IMR-90 (cell line): ENCODE data around the gene FARP1. TPM values are rescaled to one million over a fixed set of nuclear protein-coding genes. Genes with fewer than 3 reads are reported as not detected.

Experiments
- ATAC-seq: fragments of 200-7000 bp; cut with Tn5 transposase; 2 replicates; pipeline ENCODE4 v1.9.1; 2020; ENCODE audit warnings: low read depth, mild to moderate bottlenecking, moderate library complexity
- BruUV-seq: library from RNA; stranded (reverse); fragments of 400-500 nt; replicated peaks from 2 replicates; lab custom pipeline; 2021; lab: Mats Ljungman, UMichigan
- CTCF ChIA-PET: fragments of 300-600 bp; formaldehyde crosslinking; extraction: SDS; loops from one replicate; lab custom pipeline; 2021; ENCODE audit warnings: antibody characterized with exemption; lab: Yijun Ruan, JAX
- POLR2A ChIA-PET: fragments of 300-600 bp; sonication (Branson Sonifier 250); formaldehyde crosslinking; loops from one replicate; lab custom pipeline; 2022; ENCODE audit warnings: antibody characterized with exemption; ENCODE audit not compliant: unreplicated experiment; lab: Charles Lee
- DNase-seq: peaks from one replicate; pipeline ENCODE4 v3.0.0; 2013
- H2AFZ ChIP-seq: replicated peaks from 2 replicates; pipeline ENCODE3; 2013; ENCODE audit warnings: low read length, mild to moderate bottlenecking; ENCODE audit not compliant: poor library complexity
- H2AK5ac ChIP-seq: 2 replicates; pipeline ENCODE4 v1.6.1; 2013; ENCODE audit warnings: low read depth, low read length, inconsistent platforms
- H2AK9ac ChIP-seq: replicated peaks from 2 replicates; pipeline ENCODE3; 2013; ENCODE audit warnings: mild to moderate bottlenecking, low read depth, low read length, moderate library complexity; ENCODE audit not compliant: poor library complexity
- H2BK120ac ChIP-seq: 2 replicates; pipeline ENCODE4 v1.6.1; 2013; ENCODE audit warnings: low read depth, low read length, inconsistent platforms
- H2BK15ac ChIP-seq: 3 replicates; pipeline ENCODE4 v1.6.1; 2013; ENCODE audit warnings: low read depth, low read length, inconsistent platforms
- H2BK20ac ChIP-seq: 2 replicates; pipeline ENCODE4 v1.6.1; 2013; ENCODE audit warnings: low read depth, mild to moderate bottlenecking, inconsistent platforms, low read length, moderate library complexity
- H2BK5ac ChIP-seq: 2 replicates; pipeline ENCODE4 v1.6.1; 2013; ENCODE audit warnings: mild to moderate bottlenecking, low read depth, low read length, inconsistent platforms; ENCODE audit not compliant: poor library complexity, severe bottlenecking
- H3K14ac ChIP-seq: replicated peaks from 2 replicates; pipeline ENCODE4 v1.6.1; 2013; ENCODE audit warnings: low read depth, low read length, inconsistent platforms
- H3K18ac ChIP-seq: 2 replicates; pipeline ENCODE4 v1.6.1; 2013; ENCODE audit warnings: low read depth, low read length, control low read depth
- H3K23ac ChIP-seq: 2 replicates; pipeline ENCODE4 v1.6.1; 2013; ENCODE audit warnings: low read depth, low read length, inconsistent platforms
- H3K27ac ChIP-seq: 2 replicates; pipeline ENCODE4 v1.5.1; 2013; ENCODE audit warnings: mild to moderate bottlenecking, control low read depth, low read length; ENCODE audit not compliant: insufficient read depth
- H3K27me3 ChIP-seq: 2 replicates; pipeline ENCODE4 v1.6.1; 2013; ENCODE audit warnings: low read length; ENCODE audit not compliant: control insufficient read depth, insufficient read depth
- H3K36me3 ChIP-seq: 2 replicates; pipeline ENCODE4 v1.6.1; 2013; ENCODE audit warnings: low read length, mixed read lengths; ENCODE audit not compliant: control insufficient read depth, insufficient read depth
- H3K4ac ChIP-seq: 2 replicates; pipeline ENCODE4 v1.6.1; 2013; ENCODE audit warnings: low read depth, low read length, inconsistent platforms
- H3K4me1 ChIP-seq: 2 replicates; pipeline ENCODE4 v1.6.1; 2013; ENCODE audit warnings: low read length, mixed read lengths; ENCODE audit not compliant: control insufficient read depth, insufficient read depth
- H3K4me2 ChIP-seq: 2 replicates; pipeline ENCODE4 v1.6.1; 2013; ENCODE audit warnings: low read depth, mild to moderate bottlenecking, control low read depth, low read length, moderate library complexity
- H3K4me3 ChIP-seq: 2 replicates; pipeline ENCODE4 v1.5.1; 2013; ENCODE audit warnings: low read depth, mild to moderate bottlenecking, control low read depth, low read length, moderate library complexity; ENCODE audit not compliant: insufficient read depth
- H3K56ac ChIP-seq: 2 replicates; pipeline ENCODE4 v1.6.1; 2013; ENCODE audit warnings: low read length, inconsistent platforms; ENCODE audit not compliant: insufficient read depth; ENCODE audit errors: extremely low read depth
- H3K79me1 ChIP-seq, 2 experiments: 2 replicates each; pipeline ENCODE4 v1.6.1; 2013; ENCODE audit warnings: low read length in 2 of 2, inconsistent platforms in 1 of 2, low read depth in 1 of 2
- H3K9ac ChIP-seq: 2 replicates; pipeline ENCODE4 v1.6.1; 2013; ENCODE audit warnings: low read depth, low read length, control low read depth
- H3K9me1 ChIP-seq: 2 replicates; pipeline ENCODE4 v1.6.1; 2013; ENCODE audit warnings: low read length, inconsistent platforms; ENCODE audit not compliant: insufficient read depth
- H3K9me3 ChIP-seq: 2 replicates; pipeline ENCODE4 v1.6.1; 2013; ENCODE audit warnings: low read length; ENCODE audit not compliant: control insufficient read depth, insufficient read depth
- H4K20me1 ChIP-seq: 2 replicates; pipeline ENCODE4 v1.6.1; 2013; ENCODE audit warnings: low read length, inconsistent platforms; ENCODE audit not compliant: insufficient read depth
- H4K5ac ChIP-seq: 2 replicates; pipeline ENCODE4 v1.6.1; 2013; ENCODE audit warnings: mild to moderate bottlenecking, low read depth, low read length, control low read depth
- H4K8ac ChIP-seq, 2 experiments: 2 replicates each; pipeline ENCODE4 v1.6.1; 2013; ENCODE audit warnings: low read depth in 2 of 2, low read length in 2 of 2, control low read depth in 1 of 2, inconsistent platforms in 1 of 2
- H4K91ac ChIP-seq: 2 replicates; pipeline ENCODE4 v1.6.1; 2013; ENCODE audit warnings: low read depth, low read length, inconsistent platforms; ENCODE audit not compliant: insufficient read depth
- BHLHE40 ChIP-seq: fragments of 150-350 bp; IDR thresholded peaks from 2 replicates; pipeline ENCODE4 v1.6.1; 2016; ENCODE audit warnings: mild to moderate bottlenecking, low read depth, low read length
- FOS ChIP-seq: fragments of 150-350 bp; IDR thresholded peaks from 2 replicates; pipeline ENCODE4 v1.6.1; 2016; ENCODE audit warnings: low read depth, low read length
- MAFK ChIP-seq: IDR thresholded peaks from 2 replicates; pipeline ENCODE4 v1.6.1; 2012; ENCODE audit warnings: low read depth, low read length, improper control_type of control experiment
- MAZ ChIP-seq: IDR thresholded peaks from 2 replicates; pipeline ENCODE4 v1.6.1; 2012; ENCODE audit warnings: low read depth, mild to moderate bottlenecking, low read length, improper control_type of control experiment, moderate library complexity, borderline replicate concordance
- MXI1 ChIP-seq: IDR thresholded peaks from 2 replicates; pipeline ENCODE4 v1.6.1; 2012; ENCODE audit warnings: low read depth, mild to moderate bottlenecking, low read length, moderate library complexity, borderline replicate concordance
- NFE2L2 ChIP-seq: fragments of 150-350 bp; IDR thresholded peaks from 2 replicates; pipeline ENCODE4 v1.6.1; 2016; ENCODE audit warnings: low read depth, mild to moderate bottlenecking, low read length
- POLR2A ChIP-seq: IDR thresholded peaks from 2 replicates; pipeline ENCODE4 v1.6.1; 2012; ENCODE audit warnings: mild to moderate bottlenecking, low read depth, low read length
- RAD21 ChIP-seq: IDR thresholded peaks from 2 replicates; pipeline ENCODE4 v1.6.1; 2012; ENCODE audit warnings: low read length, improper control_type of control experiment
- RFX5 ChIP-seq: IDR thresholded peaks from 2 replicates; pipeline ENCODE4 v1.8.0; 2012; ENCODE audit warnings: low read depth, mild to moderate bottlenecking, low read length, moderate library complexity
- WGBS, 2 experiments: methylation state at CpG; one replicate each; pipeline versions ENCODE4 v1.1.5 to v1.1.7; 2013; ENCODE audit warnings: missing lambda C conversion rate in 2 of 2; ENCODE audit not compliant: insufficient read length in 1 of 2; ENCODE audit errors: extremely low coverage in 2 of 2; 5-methylcytosine and 5-hydroxymethylcytosine counted together
- dilution Hi-C: fragments of 300-500 bp; cut with HindIII; formaldehyde crosslinking; loops from one replicate; pipeline ENCODE4 v1.14.3; 2018; ENCODE audit warnings: low sequenced_read_pairs; ENCODE audit not compliant: unreplicated experiment
- in situ Hi-C: fragments of 300-500 bp; cut with MboI; formaldehyde crosslinking; loops from 3 replicates; pipeline ENCODE4 v1.14.3; 2019; ENCODE audit warnings: low sequenced_read_pairs, inconsistent platforms, mixed read lengths
- intact Hi-C: fragments of 100-400 bp; cut with micrococcal nuclease; formaldehyde crosslinking; loops from 2 replicates; pipeline ENCODE4 v1.10.0; 2022
- polyA plus RNA-seq, 3 experiments: library from polyadenylated mRNA; depleted of rRNA; stranded (reverse); fragments of >200 nt; gene quantifications; 2 replicates each; pipeline ENCODE4 v1.2.3, GENCODE V29; 2012; ENCODE audit warnings: low replicate concordance in 1 of 3
- total RNA-seq: library from RNA; depleted of rRNA; stranded (reverse); fragments of >200 nt; gene quantifications from 2 replicates; pipeline ENCODE4 v1.2.3, GENCODE V29; 2012
- TF ChIP-seq, protein P1 (sequence below): fragments of 150-350 bp; IDR thresholded peaks from 2 replicates; pipeline ENCODE4 v1.6.1; 2017; ENCODE audit warnings: mild to moderate bottlenecking, antibody characterized with exemption, low read length, low read depth
- TF ChIP-seq, protein P2 (sequence below): fragments of 150-350 bp; IDR thresholded peaks from 2 replicates; pipeline ENCODE4 v1.6.1; 2016; ENCODE audit warnings: low read depth, mild to moderate bottlenecking, low read length, moderate library complexity, borderline replicate concordance

FARP1 gene
- total and polyA plus RNA-seq, 2 of the 4 experiments (the other 2 are of a cell fraction) = 39.6 to 57.0 TPM

- in situ Hi-C loops (no loop called here), intact Hi-C loops (no loop called here), dilution Hi-C loops (no loop called here)
- H3K23ac ChIP-seq = peak overlapping the region; percentile 19; the same call in 1 of the 2 replicates
- DNase-seq = no peak
- H3K56ac ChIP-seq = no peak overlapping the region
- H3K4me1 ChIP-seq = peaks cover 23% of the 10 kb centered on the region
- no peaks in the 10 kb centered on the region for H3K36me3 ChIP-seq
- H3K27me3 ChIP-seq = no peaks in the 10 kb centered on the region
- H4K91ac ChIP-seq = no peak overlapping the region
- peaks cover 53 to 88% of the 10 kb centered on the region in 2 experiments for H3K79me1 ChIP-seq
- H4K8ac ChIP-seq = no peak overlapping the region
- H2AK5ac ChIP-seq = no peak overlapping the region; the same call in 1 of the 2 replicates
- no peak overlapping the region for H2BK20ac ChIP-seq
- CTCF ChIA-PET = no interaction called here
- H3K4me2 ChIP-seq = no peak overlapping the region
- no peak overlapping the region for H3K9ac ChIP-seq
- POLR2A ChIA-PET = no interaction called here
- no peak overlapping the region for H3K4me3 ChIP-seq
- no peak overlapping the region for H2BK15ac ChIP-seq
- no peak overlapping the region for H2BK120ac ChIP-seq
- H3K27ac ChIP-seq = no peak overlapping the region
- no peaks in the 10 kb centered on the region for H3K9me3 ChIP-seq
- no peak overlapping the region for H3K14ac ChIP-seq
- no peak overlapping the region for H2BK5ac ChIP-seq
- H2AFZ ChIP-seq = no peak overlapping the region
- peaks cover 45% of the 10 kb centered on the region for H3K9me1 ChIP-seq
- no TSS peak for BruUV-seq
- H4K20me1 ChIP-seq = peaks cover 77% of the 10 kb centered on the region
- TF ChIP-seq MAZ = no peak
- TF ChIP-seq RAD21 = no peak
- TF ChIP-seq FOS = no peak
- TF ChIP-seq, protein P1, sequence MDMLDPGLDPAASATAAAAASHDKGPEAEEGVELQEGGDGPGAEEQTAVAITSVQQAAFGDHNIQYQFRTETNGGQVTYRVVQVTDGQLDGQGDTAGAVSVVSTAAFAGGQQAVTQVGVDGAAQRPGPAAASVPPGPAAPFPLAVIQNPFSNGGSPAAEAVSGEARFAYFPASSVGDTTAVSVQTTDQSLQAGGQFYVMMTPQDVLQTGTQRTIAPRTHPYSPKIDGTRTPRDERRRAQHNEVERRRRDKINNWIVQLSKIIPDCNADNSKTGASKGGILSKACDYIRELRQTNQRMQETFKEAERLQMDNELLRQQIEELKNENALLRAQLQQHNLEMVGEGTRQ = no peak
- TF ChIP-seq BHLHE40 = no peak
- TF ChIP-seq POLR2A = no peak
- TF ChIP-seq MAFK = no peak
- TF ChIP-seq RFX5 = no peak
- TF ChIP-seq MXI1 = no peak
- TF ChIP-seq NFE2L2 = no peak
- TF ChIP-seq, protein P2, sequence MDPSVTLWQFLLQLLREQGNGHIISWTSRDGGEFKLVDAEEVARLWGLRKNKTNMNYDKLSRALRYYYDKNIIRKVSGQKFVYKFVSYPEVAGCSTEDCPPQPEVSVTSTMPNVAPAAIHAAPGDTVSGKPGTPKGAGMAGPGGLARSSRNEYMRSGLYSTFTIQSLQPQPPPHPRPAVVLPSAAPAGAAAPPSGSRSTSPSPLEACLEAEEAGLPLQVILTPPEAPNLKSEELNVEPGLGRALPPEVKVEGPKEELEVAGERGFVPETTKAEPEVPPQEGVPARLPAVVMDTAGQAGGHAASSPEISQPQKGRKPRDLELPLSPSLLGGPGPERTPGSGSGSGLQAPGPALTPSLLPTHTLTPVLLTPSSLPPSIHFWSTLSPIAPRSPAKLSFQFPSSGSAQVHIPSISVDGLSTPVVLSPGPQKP = no peak
- no peak for ATAC-seq
- no peak overlapping the region for H3K4ac ChIP-seq
- 95% methylated on average over 4 of the region's 8 CpGs; no CpG with 5 or more reads in 1 of the 2 experiments for WGBS, 2 experiments
- H4K5ac ChIP-seq = no peak overlapping the region
- H2AK9ac ChIP-seq = no peak overlapping the region
- H3K18ac ChIP-seq = no peak overlapping the region
These were observed 346.7 kb downstream of the FARP1 start for GRCh38 chr13:98489446-98490194.
